IPS-18c (cell line): ENCODE data around the gene PHPT1.

Experiments
- H3K4me3 ChIP-seq: 2 replicates; pipeline ENCODE4 v1.7.0; 2013; ENCODE audit warnings: low read depth, mild to moderate bottlenecking, low read length, moderate library complexity; ENCODE audit not compliant: insufficient read depth
- H3K9me3 ChIP-seq: one replicate; pipeline ENCODE4 v1.6.1; 2013; ENCODE audit warnings: mild to moderate bottlenecking, low read length, moderate library complexity; ENCODE audit not compliant: control insufficient read depth, insufficient read depth

Gene PHPT1

DNA sequence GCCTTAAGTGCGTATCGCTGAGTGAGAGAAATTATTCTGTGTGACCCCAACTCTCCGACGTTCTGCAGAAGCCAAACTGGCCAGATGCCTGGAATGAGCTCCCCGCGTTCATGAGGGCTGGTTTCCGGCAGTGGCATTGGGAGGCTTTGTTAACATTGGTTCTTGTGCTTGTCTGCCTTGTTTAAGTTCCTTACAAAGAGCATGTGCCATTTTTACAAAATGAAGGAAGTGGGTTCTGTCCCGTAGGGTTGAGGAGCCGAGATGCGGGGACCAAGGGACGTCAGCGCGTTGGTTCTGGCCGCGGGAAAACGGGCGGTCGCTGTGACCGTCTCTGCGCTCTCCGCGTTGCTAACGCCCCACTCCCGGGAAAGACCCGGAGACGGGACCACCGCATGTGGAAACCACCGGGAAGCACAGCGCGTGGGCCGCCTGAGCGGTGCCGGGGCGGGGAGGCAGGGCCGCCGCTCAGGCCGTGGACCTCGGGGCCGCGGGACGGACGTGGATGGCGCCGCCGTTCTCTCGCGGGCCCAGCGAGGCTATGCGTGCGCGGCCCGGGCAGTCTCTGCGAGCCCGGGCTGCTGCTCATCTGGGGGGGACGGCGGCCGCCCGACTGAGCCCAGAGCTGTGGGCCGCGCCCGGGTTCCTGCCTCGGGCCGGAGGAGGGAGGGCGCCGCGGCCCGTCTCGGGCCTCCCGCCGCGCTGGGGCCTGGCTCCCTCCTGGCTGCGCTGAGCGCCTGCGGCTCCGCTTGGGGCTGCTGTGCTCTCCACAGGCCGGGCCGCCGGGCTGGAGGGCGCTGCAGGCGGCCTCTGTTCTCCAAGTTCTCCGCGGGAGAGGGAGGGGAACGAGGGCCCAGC lies 28.0 kb upstream of the PHPT1 start:
- Histone ChIP-seq H3K4me3 (peak overlapping the region; percentile 59), H3K9me3 (no peaks in the 10 kb centered on the region)

DNA sequence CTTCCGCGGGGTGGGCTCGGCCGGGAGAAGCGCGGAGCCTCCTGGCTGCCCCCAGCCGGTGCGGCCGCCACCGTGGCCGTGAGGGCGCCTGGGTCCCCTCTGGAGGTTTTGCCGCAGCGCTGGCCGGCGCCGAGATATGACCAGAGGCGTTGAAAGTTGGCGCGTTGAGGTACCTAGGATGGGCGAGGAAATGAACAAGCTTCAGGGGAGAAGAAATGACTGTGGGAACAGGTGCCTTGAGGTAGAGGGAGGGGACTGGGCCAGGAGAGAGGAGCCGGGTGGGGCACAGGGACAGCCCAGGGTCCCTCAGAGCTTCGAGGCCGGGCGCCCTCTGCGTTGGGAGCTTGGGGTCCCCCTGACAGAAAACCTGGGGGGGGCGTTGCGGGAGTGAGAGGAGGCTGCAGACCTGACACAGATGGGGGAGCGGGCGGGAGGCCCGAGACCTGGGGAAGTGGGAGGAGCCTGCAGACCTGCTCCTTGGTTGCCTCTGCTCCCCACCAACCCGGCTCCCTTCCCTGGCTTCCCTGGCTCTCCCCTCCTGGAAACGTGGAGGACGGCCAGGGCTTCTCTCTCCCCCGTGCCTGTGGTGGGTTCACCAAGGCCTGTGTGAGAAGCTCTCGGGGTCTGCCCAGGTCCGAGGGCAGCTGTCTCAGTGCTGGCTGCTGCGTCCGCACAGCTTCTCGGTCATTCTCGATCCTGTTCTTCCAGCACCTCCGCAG lies 27.2 kb upstream of the PHPT1 start:
- peak overlapping the region; percentile 59; the same call in 1 of the 2 replicates for H3K4me3 ChIP-seq
- no peaks in the 10 kb centered on the region for H3K9me3 ChIP-seq

DNA sequence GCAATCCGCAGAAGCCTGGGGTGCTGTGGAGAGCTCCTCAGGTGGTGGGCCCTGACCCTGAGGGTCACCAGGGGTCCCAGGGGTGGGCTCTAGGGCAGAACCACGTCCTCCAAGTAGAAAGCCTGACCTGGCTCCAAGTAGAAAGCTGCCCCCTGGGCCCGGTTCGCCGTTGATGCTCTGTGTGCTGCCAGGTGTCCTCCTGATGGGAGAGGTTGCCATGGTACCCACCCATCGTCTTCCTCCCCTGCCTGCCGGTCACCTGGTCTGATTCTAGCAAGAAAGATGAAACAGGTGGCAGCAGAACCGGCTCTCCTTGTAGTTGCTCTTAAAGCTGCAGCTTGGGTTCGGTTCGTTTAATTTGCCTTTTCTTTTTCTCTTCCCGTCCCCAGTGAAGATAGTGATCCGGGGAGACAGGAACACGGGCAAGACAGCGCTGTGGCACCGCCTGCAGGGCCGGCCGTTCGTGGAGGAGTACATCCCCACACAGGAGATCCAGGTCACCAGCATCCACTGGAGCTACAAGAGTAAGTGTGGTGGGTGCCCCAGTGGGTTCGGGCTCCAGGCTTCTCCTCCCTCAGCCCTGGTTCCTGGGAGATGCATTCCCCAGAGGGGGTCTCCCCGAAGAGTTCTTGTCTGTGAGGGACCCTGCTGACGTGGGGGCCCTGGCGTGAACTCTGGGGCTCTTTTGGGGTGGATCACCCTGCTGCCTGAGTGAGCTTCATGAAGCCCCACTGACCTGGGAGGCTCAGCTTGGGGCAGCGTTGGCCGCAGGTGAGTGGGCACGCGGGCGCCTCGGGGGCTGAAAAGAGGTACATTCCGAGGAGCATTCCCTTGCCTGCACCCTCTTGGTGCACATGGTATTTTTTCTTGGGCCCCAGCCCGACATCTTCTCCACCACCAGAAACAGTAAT lies 25.8 kb upstream of the PHPT1 start:
- no peaks in the 10 kb centered on the region for H3K9me3 ChIP-seq
- no peak overlapping the region for H3K4me3 ChIP-seq

DNA sequence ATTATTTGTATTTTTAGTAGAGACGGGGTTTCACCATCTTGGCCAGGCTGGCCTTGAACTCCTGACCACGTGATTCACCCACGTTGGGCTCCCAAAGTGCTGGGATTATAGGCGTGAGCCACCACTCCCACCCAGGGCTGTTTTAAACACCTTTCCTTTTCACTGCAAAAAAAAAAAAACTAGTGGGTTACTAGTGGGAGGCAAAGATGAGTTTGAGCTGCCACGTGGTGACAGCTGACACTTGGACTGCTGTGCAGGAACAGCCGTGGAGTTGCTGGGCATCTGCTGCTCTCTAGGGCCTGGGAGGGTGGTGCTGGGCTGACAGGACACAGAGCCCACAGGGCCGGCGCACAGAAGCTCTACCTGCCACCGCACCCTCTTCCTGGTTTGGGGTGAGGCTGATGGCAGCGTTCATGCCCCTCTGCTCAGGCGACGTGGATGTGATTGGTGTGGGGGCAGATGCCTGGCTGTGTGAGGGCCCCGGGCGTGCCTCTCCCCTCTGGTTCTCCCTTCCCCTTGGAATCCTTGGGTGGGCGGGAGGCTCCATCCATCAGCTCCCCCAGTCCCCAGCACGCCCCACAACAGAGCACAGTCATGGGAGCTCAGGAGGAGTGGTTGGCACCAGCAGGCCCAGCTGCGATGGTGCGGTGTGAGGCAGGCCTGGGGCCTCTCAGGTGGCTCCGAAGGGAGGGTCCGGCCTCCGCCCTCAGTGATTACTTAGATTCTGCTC lies 24.5 kb upstream of the PHPT1 start:
- no peak overlapping the region for H3K4me3 ChIP-seq
- no peaks in the 10 kb centered on the region for H3K9me3 ChIP-seq

DNA sequence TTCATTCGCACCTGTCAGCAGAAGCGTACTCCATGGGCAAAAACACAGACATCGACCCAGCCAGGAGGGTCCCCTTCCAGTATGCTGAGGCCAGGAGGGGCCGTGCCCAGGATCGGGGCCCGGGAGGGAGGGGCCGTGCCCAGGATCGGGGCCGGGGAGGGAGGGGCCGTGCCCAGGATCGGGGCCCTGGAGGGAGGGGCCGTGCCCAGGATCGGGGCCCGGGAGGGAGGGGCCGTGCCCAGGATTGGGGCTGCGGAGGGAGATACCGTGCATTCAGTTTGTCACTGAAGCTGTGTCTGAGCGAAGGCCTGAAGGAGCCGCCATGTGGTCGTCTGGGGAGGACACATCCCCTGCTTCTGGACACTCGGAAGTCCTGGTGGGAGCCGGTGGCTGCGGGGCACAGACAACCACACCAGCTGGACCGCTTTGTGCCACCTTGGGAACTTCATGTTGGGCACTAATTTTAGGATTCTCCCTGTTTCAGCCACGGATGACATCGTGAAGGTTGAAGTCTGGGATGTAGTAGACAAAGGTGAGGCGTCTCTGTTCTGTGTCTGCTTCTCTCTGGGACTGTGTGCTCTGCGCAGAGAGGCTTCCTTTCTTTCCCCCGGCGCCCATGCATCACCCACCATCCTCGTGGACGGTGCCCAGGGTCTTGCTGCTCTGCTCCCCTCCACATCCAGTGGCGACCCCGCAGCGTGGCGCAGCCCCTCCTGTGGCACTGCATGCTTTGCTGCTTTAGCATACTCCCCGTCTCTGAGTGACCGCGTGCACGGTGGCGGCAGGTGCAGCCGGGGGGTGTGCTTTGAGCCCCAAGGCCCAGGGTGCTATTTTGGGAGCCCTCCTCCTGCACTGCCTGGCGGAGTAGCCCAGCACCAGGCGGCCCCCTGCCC lies 23.7 kb upstream of the PHPT1 start:
- H3K9me3 ChIP-seq = no peaks in the 10 kb centered on the region
- no peak overlapping the region for H3K4me3 ChIP-seq

DNA sequence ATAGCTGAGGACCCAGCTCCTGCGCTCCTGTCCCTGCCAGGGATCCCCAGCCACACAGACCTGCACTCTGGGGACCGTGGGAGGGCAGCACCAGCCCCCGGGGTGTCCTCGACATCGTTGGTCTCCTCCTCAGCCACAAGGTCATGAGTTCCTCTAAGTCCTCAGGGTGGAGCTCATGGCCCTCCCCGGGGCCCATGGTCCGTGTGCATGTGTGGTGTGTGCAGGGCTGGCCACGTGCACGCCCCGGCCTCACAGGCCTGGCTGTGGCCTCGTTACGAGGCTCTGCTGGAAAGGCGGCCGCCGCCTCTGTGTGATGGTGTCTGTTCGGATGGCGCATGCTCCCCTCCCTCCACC lies 23.0 kb upstream of the PHPT1 start:
- no peaks in the 10 kb centered on the region for H3K9me3 ChIP-seq

DNA sequence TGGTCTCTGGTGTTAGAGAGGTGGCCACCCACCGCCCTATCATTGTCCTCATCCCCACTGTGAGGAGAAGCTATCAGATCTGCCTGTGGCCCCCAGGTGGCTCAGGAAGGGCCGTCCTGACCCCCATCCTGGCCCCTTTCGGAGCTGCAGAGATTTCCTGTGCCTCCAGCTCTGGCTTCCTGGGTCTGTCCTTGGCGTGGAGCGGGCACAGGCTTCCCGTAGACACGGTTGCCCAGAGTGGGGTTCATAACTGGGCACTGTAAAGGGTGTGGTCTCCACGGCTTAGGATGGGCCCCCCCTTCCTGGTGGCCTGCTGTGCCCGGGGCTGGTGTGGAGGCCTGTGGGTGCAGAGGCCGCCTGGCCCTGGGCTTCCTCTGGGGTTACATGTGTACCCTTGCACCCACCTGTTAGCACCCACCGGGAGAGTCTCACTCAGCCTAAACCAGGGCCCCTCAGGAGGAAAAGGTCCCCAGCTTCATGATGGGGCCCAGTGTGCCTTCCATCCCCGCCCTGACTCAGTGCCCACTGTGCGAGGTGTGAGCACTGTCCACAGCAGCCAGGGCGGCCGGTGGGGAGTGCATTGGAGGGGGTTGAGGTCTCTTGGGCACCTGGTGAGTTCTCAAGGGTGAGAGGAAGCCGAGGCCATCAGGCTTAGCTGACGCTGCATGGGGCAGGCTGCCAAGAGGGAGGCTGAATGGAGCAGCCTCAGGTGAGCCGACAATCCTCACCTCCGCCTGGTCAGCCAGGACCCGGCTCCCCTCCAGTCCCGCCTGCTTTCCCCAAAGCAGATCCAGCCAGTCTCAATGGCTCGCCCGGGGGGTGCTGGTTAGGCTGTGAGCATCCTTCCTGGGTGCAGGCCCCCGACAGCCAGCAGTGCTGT lies 22.3 kb upstream of the PHPT1 start:
- Histone ChIP-seq H3K9me3 (no peaks in the 10 kb centered on the region), H3K4me3 (no peak overlapping the region)

More for the DNA sequence above, 23.0 kb upstream of the PHPT1 start:
- H3K4me3 ChIP-seq = no peak overlapping the region

DNA sequence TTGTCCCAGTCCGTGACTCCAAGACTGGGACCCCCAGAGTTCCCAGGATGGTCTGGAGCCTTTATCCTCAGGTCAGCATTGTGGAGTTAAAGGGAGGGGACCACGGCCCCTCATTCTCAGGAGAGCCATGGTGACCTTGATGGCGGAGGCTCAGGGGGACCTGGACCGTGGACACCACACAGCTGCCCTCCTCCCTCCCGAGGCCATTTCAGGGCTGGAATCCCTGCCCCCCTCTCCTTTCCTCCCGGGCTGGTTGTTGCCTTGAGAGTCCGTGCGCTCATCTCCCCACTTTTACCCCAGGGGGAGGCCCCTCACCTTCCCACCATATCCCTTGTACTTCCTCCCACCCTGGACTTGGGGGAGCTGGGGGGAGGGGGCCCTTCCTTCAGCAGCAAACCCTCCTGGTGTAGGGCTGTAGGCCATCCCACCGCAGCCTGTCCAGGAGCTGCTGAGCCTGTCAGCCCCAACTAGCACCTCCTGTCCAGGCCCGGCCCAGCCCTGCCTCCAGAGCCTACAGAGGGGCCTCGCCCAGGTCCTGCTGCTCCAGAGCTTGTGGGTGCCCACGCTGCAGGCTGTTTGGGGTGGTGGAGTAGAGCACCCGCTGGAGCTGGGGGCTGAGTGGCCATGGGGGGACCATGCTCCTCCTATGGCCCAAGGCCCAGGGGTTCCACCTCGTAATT lies 21.3 kb upstream of the PHPT1 start:
- H3K9me3 ChIP-seq = no peaks in the 10 kb centered on the region

DNA sequence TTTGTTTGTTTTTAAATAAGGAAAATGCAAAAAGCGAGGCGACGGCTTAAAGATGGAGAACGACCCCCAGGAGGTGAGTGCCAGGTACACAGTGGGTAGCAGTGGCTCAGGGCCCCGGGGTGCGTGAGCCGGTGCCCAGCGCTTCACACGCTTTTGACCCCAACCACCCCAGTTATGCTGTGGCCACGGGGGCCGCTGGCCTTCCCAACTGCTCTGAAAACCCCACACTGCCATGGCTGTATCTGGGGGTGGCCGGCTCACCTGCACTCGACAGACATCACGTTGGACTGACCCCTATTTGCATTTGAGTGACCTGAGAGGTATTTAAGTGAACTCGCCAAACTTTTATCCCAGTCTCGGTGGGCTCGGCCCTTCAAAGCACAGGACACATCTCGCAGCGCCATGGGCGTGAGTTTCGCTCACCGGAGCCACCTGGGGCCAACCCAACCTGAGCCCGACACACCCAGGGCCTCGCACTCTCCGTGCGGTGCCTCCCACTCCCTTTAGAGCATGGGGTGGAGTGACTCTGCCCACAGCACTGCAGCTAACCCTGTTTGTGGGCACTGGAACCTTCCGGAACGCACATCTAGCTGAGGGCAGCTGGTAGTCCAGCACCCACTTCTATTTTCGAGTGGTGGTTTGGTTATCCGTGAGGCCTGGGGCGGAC lies 20.6 kb upstream of the PHPT1 start:
- H3K9me3 ChIP-seq = no peaks in the 10 kb centered on the region
- H3K4me3 ChIP-seq = no peak overlapping the region

More for the DNA sequence above, 21.3 kb upstream of the PHPT1 start:
- H3K4me3 ChIP-seq = no peak overlapping the region

DNA sequence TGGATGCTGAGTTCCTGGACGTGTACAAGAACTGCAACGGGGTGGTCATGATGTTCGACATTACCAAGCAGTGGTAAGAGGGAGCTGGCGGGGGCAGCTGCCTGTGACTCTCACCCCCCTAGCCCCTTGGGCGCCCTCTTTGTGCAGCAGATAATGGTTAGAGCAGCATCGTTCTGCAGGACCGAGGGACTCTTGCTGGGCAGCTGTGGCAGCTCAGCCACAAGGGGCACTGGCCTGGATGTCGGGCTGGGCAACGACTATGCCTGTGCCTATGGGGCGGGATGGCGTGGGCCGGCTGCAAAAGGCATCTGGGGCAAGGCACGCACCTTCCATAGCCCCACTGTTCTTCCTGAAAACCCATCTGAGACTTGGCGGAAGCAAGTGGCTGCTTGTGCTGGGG lies 19.8 kb upstream of the PHPT1 start:
- H3K9me3 ChIP-seq = no peaks in the 10 kb centered on the region

DNA sequence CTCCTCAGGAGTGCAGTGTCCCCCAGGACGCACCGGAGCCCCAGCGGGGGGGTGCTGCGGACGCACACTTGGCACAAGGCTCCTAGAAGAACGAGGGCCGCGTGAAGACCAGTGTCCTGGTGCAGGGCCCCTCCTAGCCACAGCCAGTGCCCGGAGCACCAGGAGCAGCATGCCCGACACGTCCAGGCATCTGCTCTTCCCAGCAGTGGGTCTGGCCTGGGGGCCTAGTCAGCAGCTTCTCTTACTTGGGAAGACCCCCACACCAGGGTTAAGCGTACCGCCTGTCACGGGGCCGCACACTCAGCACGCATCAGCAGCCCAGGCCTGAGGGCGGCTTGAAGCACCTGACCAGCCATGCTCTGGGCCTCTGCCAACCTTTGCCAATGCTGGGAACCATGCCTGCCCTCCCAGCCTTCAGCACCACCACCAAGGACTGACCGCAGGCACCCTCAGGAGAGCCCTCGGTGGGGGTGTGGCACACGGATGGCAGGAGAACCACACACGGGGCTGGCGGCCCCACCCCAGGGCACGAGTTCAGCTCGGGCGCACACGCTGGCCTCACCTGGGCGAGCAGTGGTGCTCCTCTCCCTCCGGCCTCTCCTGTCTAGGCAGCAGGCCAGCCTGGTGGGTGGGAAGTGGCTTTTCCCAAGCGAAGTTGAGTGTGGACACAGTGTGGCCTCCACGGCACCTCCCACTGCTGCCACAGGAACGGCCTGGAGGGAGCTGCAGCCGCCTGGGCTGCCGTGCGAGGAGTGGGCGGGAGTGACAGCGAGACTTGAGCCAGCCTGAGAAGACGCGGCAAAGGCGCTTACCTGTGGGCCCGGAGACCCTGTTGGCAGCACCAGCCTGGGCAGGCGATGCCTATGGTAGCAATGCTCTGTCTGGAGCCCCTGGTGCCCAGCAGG lies 19.0 kb upstream of the PHPT1 start:
- no peak overlapping the region for H3K4me3 ChIP-seq
- no peaks in the 10 kb centered on the region for H3K9me3 ChIP-seq

More for the DNA sequence above, 19.8 kb upstream of the PHPT1 start:
- no peak overlapping the region for H3K4me3 ChIP-seq

DNA sequence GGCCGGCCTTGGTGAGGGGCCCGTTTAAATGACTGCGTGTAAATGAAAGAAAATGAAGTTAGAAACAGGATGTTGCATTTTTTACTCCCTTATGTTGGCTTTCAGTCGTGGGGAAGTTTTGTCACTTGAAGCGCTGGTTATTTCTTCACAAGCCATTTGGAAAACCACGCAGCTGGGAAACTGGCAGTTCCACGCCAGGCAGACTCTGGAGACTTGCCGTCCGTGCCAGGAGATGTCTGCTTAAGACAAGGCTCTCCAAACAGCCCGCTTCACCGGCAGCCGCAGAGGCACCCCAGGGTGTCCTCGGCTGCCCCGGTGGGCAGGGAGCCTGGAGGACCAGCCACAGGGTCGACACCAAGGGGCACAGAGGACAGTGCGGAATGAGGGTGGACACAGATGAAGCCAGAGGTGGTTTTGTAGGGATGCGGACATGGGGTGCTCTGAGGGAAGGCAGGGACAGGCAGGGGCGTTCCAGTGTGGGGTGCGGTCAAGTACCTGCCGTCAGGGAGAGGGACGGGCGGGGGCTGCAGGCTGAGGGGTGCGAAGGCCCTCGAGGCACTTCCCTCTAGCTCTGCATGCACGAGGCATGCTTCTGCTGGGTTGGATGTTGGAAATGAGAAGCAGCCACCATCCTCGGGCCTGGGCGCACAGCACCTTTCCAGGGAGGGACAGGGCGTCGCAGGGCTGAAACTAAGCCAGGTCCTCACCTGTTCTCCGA lies 18.0 kb upstream of the PHPT1 start:
- Histone ChIP-seq H3K4me3 (no peak overlapping the region), H3K9me3 (no peaks in the 10 kb centered on the region)

DNA sequence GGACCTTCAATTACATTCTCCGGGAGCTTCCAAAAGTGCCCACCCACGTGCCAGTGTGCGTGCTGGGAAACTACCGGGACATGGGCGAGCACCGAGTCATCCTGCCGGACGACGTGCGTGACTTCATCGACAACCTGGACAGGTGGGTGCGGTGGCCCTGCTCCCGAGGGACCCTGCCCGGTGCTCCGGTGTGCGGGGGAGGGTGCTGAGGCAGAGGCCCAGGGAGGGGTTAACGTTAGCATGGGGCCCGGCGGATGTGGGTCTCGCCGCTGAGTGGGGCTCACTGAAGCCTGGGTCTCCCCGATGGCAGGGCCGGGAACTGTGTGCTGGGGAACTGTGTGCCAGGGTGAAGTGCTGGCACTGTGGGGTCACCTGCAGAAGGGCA lies 17.5 kb upstream of the PHPT1 start:
- H3K9me3 ChIP-seq = no peaks in the 10 kb centered on the region

More for the DNA sequence above, 17.5 kb upstream of the PHPT1 start:
- no peak overlapping the region for H3K4me3 ChIP-seq
